GM19193 (cell line): ENCODE data around the gene SLC24A4.

Source experiments
- POLR2A ChIP-seq: IDR thresholded peaks from 4 replicates; pipeline ENCODE4 v1.6.1; 2011; ENCODE audit not compliant: insufficient read depth, insufficient read length; ENCODE audit errors: extremely low read depth

SLC24A4 gene

DNA sequence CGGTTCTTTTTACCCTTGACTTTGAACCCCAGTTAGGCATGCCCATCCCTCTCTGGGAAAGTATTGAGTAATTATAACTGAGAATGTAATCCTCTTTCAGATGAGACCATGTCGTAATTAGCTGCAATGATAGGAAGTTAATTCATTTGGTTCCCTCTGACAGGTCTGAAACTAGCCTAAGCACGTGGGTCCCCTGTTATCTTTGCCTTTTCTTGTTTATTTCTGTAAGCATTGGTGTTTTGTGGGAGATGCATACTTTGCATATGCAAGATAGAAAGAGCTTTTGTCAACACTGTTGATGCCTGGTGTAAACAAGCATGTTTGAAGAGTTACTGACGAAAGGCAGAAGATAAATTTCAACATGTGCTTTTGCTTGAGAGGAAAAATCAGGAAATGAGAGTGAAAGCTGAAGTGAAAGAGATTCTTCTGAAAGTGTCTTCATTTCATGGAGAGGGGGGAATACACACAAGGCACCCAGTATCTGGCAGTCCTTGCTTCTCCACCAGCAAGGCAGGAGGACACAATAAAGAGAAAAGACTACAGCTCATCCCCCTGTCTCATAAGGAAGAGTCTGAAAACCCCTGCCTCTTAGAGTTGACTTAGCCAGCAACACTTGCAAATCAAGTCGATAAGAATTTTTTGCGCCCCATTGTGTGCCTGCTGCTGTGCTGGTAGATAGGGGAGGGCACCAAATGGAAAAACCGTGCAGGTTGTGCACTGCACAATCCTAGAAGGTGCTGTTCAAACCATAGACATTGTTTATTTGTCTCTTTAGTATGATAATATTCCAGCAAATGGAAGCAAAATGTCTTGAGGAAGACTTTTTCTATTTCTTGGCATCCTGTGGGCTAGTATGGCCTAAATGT, 77.8 kb downstream of the SLC24A4 start:
- no peak for TF ChIP-seq POLR2A

DNA sequence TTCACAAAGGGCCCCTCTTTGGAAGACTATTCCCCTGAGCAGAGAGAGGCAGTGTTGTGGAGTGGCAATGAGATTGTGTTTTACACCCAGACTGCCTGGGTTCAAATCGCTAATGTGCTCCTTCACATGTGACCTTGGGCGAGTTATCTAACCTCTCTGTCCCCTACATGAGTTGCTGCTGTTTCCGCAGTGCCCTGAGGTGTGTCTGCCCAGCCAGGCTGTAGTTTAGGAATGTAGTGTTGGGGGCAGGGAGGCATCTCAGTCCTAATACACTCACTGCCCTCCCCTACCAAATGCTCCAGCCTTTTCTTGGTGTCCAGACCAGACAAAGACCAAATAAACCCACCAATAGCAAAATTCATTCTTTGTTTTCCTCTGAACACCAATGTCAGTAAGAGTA, 78.6 kb downstream of the SLC24A4 start:
- no peak for TF ChIP-seq POLR2A

DNA sequence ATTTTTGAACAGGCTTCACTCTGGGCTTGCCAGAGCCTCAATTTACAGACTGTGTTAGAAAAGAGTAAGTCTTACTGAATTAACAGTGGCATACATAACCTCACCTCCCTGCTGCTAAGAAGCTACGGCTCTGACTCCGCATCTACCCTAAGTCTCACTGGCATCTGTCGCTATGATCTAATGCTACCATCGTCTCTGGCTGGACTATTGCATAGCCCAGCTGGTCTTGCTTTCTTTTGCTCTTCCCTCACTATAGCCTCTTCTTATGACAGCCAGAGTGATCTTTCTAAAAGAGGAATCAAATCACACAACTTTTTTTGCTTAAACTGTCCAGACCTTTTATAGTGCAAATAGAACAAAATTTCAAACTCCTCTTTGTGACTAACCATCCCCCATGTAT, 81.1 kb downstream of the SLC24A4 start:
- TF ChIP-seq POLR2A, result no peak

DNA sequence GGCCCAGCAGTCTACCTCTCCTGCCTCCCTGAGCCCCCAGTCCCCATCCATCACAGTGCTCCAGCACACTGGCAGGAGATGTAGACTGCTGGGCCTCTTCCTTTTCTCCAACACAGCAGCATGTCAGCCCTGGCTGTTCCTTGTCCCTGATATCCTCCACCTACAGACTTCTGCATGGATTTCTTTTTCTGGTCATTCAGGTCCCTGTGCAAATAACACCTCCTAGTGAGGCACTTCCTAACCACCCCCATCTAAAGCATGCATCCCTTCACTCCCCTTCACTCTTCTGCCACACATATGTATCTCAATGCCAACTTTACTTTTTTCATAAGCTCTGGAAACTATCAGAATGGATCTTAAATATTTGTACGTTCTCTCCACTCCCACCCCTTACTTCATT, 81.5 kb downstream of the SLC24A4 start:
- TF ChIP-seq POLR2A, result no peak

DNA sequence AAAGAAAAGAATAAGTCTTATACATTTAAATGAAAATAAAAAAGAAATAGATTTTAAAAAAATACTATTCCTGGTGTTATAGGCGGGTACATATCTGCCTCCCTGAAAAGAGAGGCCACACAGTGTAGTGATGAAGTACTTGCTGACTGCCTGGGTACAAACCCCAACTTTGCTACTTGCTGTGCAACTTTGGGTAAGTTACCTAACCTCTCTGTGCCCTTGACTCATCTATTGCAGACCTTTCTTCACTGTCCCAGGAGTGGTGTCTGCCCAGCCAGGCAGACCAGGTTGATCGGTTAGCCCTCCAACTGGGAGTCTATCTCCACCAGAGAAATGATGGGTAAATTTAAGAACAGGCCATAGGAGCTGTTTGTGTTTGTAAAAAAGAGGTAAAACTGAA, 82.0 kb downstream of the SLC24A4 start:
- no peak for TF ChIP-seq POLR2A

DNA sequence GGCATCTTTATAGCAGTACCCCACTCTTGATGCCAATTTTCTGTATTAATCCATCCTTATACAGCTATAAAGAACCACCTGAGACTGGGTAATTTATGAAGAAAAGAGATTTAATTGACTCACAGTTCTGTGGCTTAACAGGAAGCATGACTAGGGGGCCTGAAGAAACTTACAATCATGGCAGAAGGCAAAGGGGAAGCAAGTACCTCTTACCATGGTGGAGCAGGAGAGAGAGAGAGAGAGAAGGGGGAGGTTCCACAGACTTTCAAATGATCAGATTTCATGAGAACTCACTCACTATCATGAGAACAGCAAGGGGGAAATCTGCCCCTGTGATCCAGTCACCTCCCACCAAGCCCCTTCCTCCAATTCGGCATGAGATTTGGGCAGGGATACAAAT, 84.4 kb downstream of the SLC24A4 start:
- TF ChIP-seq POLR2A, result no peak

DNA sequence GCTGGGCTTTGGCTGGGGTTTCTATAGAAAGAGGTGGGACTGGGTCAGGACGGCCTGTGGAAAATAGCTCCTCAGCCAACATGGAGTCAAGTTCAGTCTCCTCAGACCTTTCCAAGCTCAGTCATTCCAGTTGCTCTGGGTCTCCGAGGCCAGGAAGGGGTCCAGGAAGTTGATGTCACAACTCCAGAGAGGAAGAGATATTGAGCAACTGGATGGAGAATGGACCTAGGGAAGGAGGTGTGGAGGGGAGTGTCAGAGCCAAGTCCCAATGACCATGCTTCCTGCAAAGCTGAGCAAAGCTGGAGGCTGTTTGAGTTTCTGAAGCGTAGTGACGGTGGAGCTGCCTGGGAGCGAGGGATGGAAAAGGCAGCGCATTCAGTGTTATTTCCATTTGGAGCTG, 86.1 kb downstream of the SLC24A4 start:
- no peak for TF ChIP-seq POLR2A

DNA sequence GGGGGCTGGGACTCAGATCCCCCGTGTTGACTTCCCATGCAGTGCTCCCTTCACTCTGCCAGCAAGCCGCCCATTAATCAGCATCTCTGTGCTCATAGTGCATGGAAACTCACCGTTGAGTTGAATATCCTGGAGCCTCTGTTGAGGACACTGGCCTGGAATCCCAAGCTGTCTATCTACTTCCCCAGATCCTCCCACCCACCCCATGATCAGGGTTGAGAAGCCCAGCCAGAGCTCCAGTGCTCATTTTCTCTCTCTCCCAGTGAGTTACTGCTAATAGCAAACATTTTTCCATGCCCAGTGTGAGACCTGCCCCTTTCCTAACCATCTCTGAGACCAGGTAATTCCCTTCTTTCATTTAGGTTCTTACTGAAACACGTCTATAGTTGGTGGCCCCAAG, 88.2 kb downstream of the SLC24A4 start:
- no peak for TF ChIP-seq POLR2A

DNA sequence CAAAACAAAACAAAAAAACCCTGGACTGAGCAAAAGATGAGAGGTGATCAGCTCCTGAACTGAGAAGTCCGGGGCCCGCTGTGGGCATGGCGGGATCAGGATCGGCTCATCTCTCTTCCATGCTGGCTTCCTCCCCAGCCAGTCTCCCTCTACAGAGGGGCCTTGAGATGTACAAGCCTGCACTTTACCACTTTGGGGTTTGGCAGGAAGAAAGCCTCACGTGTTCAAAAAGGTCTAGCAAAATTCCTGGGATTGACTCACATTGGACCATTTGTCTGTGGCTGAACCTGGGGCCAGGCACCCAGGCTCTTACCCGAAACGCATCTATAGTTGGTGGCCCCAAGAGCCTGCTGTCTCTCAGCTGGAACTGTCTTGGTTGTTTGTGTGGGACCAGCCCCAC, 89.0 kb downstream of the SLC24A4 start:
- no peak for TF ChIP-seq POLR2A

DNA sequence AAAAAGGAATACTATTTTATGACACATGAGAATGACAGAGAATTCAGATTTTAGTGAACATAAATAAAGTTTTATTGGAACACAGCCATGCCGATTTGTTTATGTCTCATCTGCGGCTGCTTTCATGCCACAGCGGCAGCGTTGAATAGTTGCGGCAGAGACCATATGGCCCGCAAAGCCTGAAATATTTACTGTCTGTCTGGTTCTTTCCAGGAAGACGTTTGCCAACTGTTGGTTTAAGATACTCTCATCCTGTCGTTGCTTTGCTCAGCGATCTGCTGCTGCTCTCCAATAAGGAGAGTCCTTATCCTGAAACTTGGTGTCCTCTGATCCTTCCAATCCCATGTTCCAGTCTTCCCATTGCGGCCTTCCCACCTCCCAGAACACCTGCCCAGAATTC, 89.9 kb downstream of the SLC24A4 start:
- no peak for TF ChIP-seq POLR2A

DNA sequence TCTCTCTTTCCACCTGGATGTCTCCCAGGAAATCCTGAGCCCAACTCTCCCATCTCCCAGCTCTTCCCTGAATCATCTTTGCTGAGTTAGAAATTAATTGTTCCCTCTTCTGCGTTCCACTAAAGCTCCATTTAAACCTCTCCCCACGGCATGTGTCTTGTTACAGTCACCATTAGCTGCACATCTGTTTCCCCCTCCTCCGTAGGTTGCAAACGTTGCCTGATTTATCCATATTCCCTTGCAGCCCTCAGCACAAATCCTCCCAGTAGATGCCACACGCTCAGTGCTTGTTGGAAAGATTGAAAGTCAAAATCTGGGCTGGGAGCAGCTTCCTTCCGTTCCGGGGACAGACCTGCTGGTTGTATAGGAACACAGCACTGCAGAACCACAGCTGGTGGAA, 90.4 kb downstream of the SLC24A4 start:
- TF ChIP-seq POLR2A, result no peak

DNA sequence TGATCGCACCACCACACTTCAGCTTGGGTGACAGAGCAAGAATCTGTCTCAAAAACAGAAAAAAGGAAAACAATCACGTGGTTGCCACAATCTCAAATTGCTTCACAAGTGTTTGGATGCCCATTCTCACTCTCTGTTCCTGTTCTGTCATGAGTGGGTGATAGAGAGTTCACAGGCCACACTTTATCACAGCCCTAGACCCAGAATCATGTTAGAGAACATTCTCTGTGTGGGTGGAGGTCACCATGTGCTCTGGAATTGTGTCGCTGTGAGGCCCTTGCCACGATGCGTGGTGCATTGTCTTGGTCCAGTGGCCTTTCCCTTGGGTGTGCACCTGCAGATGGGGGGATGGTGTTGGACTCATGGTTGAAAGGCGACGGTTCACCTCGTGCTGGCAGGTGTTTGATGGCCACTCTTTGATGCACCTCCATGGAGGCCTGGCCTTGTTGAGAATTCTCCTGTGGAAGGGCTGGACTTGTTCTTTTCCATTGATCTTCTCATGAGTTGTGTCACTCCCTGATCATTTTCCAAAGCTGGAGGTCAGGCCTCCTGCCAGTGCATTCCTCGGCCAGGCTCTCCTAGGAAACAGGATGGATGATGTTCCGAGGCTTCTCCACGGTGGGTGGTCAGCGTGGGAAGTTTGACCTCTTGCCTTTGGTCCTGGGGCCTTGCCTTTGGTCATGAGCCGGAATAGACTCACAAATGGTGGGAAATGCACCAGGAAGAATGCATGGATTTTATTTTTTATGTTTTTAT, 91.9 kb downstream of the SLC24A4 start:
- TF ChIP-seq POLR2A, result no peak

DNA sequence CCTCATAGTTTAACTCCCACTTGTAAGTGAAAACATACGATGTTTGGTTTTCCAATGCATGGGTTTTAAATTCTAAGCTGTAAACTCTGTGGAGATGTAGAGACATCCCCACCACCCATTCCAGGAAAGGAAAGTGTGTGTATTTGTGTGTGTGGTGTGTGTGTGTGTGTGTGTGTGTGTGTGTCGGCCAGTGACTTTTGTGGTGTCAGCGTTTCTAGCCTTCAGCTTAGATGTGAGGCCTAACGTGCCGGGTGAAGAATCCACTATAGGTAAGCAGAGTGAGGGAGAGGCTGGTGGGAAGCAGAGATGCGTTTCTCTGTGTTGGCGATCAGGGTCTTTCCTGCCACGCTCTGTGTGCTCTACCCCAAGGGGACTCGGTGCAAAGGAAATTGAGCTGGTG, 93.0 kb downstream of the SLC24A4 start:
- TF ChIP-seq POLR2A, result no peak

DNA sequence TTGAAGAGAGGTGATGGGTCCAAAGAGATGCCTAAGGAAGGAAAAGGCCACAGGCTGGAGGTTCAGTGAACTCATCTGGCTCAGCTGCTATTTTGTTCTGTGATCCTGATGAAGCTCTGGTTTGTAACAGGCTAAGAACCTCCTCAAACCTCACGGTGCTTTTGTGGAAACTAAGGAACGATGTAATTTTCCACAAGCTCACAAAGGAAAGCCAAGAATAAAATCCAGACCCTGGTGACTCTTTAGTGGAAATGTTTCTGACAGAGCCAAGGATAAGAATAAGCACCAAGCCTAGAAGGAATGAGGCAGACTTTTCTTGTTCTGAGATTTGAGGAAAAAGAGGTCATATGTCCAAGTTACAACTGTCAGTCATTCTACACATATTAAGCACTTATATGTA, 93.6 kb downstream of the SLC24A4 start:
- no peak for TF ChIP-seq POLR2A

DNA sequence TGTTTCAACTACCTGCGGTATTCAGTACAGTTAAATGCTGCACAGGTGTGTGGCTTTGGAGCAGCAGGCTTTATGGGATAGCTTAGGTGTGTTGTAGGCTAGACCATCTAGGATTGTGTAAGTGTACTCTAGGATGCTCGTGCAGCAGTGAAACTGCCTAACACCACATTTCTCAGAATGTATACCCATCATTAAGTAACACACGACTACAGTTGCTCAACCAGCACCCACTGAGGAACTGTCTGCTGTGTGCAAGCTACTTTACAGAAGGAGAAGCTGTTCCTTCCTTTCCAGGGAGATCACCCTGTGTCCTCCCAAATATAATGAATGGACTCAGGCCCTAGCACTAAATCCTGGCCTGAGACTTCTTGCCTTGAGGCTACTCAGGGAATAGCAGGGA, 94.8 kb downstream of the SLC24A4 start:
- TF ChIP-seq POLR2A, result no peak

DNA sequence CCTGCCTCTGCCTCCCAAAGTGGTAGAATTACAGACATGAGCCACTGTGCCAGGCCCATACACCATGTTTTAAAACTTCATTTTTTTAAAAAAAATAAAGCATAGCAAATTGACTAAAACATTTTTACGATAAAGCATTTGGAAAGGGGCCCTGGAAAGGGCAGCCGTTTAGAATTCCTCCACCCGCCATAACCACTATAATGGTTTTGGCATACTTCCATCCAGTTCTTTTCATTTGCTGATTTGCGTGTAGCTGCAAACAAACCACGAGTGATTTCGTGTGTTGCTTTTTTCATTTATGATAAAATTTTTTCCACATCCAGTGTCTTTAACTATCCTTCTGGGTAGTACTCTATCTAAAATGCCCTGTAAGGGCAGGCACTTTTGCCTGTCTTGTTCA, 98.8 kb downstream of the SLC24A4 start:
- no peak for TF ChIP-seq POLR2A

DNA sequence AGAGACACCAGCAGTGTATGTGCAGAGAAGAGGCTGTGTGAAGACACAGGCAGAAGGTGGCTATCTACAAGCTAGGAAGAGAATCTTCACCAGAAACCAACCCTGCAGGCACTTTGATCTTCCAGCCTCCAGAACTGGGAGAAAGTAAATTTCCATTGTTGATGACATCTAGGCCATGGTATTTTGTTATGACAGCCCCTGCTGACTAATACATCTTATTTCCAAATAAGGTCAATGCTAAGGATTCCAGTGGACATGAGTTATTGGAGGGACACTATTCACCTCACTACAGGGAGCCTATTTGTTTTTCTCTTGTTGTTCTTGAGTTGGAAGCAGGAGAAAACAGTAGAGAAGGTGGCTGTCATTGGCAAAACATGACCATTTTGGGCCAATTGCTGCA, 102.1 kb downstream of the SLC24A4 start:
- TF ChIP-seq POLR2A, result no peak

DNA sequence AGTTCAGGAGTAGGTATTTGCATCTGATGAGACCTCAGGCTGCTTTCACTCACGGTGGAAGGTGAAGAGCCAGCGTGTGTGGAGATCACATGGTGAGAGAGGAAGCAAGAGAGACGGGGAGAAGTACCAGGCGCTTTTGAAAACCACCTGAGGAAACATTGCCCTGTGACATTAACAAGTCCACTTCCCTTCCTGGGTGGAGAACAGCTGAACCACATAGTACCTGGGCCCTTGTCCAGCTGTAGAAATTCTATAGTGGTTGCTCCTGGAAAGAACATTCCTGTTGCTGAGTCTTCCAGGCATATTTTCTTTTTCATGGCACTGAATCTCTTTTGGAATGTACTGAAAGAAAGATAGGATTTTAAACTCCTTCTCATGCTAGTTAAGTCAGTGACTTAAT, 103.3 kb downstream of the SLC24A4 start:
- TF ChIP-seq POLR2A, result no peak
